ENCODE data around the gene BSDC1. TPM values are rescaled to one million over a fixed set of nuclear protein-coding genes. Genes with fewer than 3 reads are reported as not detected.

BSDC1 gene
- total and polyA plus RNA-seq, 2 of the 13 experiments (the other 11 are each of a cell fraction or from before 2014, with no cell fraction given), result 40.3 to 64.2 TPM

- TF ChIP-seq ZNF576 (CRISPR knock-in tag; IDR thresholded peaks at IDR 0.05), result no peak
- TF ChIP-seq ASH2L (IDR thresholded peaks at IDR 0.05; ENCODE audit: insufficient read length, low read depth, low read length), result peak; percentile 39
- TF ChIP-seq KLF12 (CRISPR knock-in tag; IDR thresholded peaks at IDR 0.05; ENCODE audit: borderline replicate concordance), result no peak; the same call in 1 of the 2 replicates
- no peak for TF ChIP-seq TCF12 (IDR thresholded peaks at IDR 0.05)
- peak; percentile 50; the same call in 1 of the 2 replicates for TF ChIP-seq TCF12 (CRISPR knock-in tag; IDR thresholded peaks at IDR 0.05)
- TF ChIP-seq, protein P1, sequence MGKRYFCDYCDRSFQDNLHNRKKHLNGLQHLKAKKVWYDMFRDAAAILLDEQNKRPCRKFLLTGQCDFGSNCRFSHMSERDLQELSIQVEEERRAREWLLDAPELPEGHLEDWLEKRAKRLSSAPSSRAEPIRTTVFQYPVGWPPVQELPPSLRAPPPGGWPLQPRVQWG (CRISPR knock-in tag; IDR thresholded peaks at IDR 0.05; ENCODE audit: borderline replicate concordance, low read depth), result no peak
- TF ChIP-seq KLF6 (CRISPR knock-in tag; IDR thresholded peaks at IDR 0.05), result peak; percentile 63; the same call in 1 of the 2 replicates
- TF ChIP-seq ATRX (CRISPR knock-in tag; IDR thresholded peaks at IDR 0.05; ENCODE audit: borderline replicate concordance), result no peak
- no peak for TF ChIP-seq HOXD1 (CRISPR knock-in tag; IDR thresholded peaks at IDR 0.05)
- no peak for TF ChIP-seq AGO1 (IDR thresholded peaks at IDR 0.05; ENCODE audit: low read depth, low read length, poor library complexity, severe bottlenecking)
- TF ChIP-seq BCLAF1 (IDR thresholded peaks at IDR 0.05), result no peak
- no peak; the same call in 1 of the 2 replicates for TF ChIP-seq ZNF574 (CRISPR knock-in tag; IDR thresholded peaks at IDR 0.05)
- TF ChIP-seq EZH2 (conservative IDR thresholded peaks at IDR 0.05; ENCODE audit: low read depth, low read length), result no peak
- no peak for TF ChIP-seq ZNF24 (IDR thresholded peaks at IDR 0.05)
- TF ChIP-seq ZNF709 (CRISPR knock-in tag; IDR thresholded peaks at IDR 0.05), result no peak
- TF ChIP-seq ZNF75D (CRISPR knock-in tag; IDR thresholded peaks at IDR 0.05; ENCODE audit: borderline replicate concordance), result no peak
- no peak for TF ChIP-seq TBX3 (IDR thresholded peaks at IDR 0.05; ENCODE audit: borderline replicate concordance)
- no peak; the same call in 1 of the 2 replicates for TF ChIP-seq ZNF746 (CRISPR knock-in tag; IDR thresholded peaks at IDR 0.05)
- TF ChIP-seq, protein P2, sequence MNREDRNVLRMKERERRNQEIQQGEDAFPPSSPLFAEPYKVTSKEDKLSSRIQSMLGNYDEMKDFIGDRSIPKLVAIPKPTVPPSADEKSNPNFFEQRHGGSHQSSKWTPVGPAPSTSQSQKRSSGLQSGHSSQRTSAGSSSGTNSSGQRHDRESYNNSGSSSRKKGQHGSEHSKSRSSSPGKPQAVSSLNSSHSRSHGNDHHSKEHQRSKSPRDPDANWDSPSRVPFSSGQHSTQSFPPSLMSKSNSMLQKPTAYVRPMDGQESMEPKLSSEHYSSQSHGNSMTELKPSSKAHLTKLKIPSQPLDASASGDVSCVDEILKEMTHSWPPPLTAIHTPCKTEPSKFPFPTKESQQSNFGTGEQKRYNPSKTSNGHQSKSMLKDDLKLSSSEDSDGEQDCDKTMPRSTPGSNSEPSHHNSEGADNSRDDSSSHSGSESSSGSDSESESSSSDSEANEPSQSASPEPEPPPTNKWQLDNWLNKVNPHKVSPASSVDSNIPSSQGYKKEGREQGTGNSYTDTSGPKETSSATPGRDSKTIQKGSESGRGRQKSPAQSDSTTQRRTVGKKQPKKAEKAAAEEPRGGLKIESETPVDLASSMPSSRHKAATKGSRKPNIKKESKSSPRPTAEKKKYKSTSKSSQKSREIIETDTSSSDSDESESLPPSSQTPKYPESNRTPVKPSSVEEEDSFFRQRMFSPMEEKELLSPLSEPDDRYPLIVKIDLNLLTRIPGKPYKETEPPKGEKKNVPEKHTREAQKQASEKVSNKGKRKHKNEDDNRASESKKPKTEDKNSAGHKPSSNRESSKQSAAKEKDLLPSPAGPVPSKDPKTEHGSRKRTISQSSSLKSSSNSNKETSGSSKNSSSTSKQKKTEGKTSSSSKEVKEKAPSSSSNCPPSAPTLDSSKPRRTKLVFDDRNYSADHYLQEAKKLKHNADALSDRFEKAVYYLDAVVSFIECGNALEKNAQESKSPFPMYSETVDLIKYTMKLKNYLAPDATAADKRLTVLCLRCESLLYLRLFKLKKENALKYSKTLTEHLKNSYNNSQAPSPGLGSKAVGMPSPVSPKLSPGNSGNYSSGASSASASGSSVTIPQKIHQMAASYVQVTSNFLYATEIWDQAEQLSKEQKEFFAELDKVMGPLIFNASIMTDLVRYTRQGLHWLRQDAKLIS (CRISPR knock-in tag; IDR thresholded peaks at IDR 0.05), result no peak
Measured at GRCh38 chr1:32351399-32352238, 42.6 kb downstream of the BSDC1 start (continued).

Measured in HepG2 (cell line).